Measurements from ENCODE around the gene GRIN1. TPM values are rescaled to one million over a fixed set of nuclear protein-coding genes. Genes with fewer than 3 reads are reported as not detected.
A peak's percentile ranks its signal among the peaks of the same experiment; 100 is the strongest.

The GRIN1 gene
- not detected for total RNA-seq

DNA sequence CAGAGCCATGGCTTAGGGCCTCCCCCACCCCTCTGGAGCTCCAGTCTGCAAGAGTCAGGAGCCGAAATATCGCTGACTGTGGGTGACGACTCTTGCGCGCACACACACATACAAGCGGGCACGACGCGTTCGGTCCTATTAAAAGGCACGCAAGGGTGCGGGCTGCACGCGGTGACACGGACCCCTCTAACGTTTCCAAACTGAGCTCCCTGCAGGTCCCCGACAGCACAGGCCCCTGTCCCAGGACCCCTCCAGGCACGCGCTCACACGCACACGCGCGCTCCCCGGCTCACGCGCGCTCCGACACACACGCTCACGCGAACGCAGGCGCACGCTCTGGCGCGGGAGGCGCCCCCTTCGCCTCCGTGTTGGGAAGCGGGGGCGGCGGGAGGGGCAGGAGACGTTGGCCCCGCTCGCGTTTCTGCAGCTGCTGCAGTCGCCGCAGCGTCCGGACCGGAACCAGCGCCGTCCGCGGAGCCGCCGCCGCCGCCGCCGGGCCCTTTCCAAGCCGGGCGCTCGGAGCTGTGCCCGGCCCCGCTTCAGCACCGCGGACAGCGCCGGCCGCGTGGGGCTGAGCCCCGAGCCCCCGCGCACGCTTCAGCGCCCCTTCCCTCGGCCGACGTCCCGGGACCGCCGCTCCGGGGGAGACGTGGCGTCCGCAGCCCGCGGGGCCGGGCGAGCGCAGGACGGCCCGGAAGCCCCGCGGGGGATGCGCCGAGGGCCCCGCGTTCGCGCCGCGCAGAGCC is at the start of gene GRIN1:
Gene GRIN1, plus strand, starts transcription at position 433 of the 746 bp plus-strand sequence. CDS start 333 bp downstream, outside the sequence.
- Mint-ChIP-seq H3K4me1 (peaks cover 8% of the 10 kb centered on the region), H3K27ac (no peak within 1 kb of the TSS), H3K9me3 (no peaks in the 10 kb centered on the region), H3K27me3 (peaks cover 58% of the 10 kb centered on the region), H3K36me3 (no peaks in the 10 kb centered on the region), H3K4me3 (no peak within 1 kb of the TSS)
- DNase-seq (peak; percentile 83), ATAC-seq (ENCODE audit: low read depth) (peak; percentile 80)
- POLR2A ChIA-PET, result no interaction called here

DNA sequence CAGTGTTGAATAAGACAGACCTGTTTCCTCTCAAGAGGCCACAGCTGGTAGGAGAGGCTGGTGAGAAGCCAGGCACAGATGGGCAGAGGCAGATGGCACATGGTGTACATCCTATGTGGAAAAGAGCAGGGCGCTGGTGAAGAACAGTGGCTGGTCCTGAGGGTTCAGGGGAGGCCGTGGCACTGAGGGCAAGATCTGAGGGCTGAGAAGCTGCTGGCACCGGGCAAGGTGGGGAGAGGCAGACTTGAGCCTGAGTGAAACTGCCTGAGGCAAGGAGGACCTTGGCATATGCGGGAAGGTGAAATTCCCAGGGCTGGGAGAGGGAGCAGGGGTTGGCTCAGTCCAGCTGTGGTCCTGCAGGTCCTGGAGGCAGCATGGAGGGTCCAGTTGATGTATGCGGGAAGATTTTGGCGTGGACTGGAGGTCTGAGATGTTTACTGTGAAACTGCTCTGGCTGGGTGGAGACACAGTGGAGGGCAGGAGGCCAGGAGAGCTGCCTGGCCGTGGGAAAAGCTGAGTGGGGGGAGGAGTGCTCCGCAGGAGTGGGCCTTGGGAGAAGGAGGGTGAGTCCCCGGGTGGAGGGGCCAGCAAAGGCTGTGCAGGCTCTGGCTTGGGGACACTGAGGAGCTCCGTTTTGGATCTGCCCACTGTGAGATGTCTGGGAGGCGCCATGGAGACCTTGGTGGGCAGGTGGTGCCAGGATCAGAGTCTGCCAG is 49.6 kb upstream of the GRIN1 start:
- no peaks in the 10 kb centered on the region for H3K27me3 Mint-ChIP-seq
- H3K36me3 Mint-ChIP-seq, result peaks cover 14% of the 10 kb centered on the region
- ATAC-seq (ENCODE audit: low read depth) (no peak), DNase-seq (no peak)
- H3K4me1 Mint-ChIP-seq, result peaks cover 24% of the 10 kb centered on the region
- H3K4me3 Mint-ChIP-seq, result no peak overlapping the region
- POLR2A ChIA-PET, result interaction anchor here (1.4 kb wide), 2 partner anchors 19 to 100 kb away, joined by 3 to 6 read pairs; partner anchors contain the start of gene SAPCD2
- no peaks in the 10 kb centered on the region for H3K9me3 Mint-ChIP-seq
- H3K27ac Mint-ChIP-seq, result no peak overlapping the region

DNA sequence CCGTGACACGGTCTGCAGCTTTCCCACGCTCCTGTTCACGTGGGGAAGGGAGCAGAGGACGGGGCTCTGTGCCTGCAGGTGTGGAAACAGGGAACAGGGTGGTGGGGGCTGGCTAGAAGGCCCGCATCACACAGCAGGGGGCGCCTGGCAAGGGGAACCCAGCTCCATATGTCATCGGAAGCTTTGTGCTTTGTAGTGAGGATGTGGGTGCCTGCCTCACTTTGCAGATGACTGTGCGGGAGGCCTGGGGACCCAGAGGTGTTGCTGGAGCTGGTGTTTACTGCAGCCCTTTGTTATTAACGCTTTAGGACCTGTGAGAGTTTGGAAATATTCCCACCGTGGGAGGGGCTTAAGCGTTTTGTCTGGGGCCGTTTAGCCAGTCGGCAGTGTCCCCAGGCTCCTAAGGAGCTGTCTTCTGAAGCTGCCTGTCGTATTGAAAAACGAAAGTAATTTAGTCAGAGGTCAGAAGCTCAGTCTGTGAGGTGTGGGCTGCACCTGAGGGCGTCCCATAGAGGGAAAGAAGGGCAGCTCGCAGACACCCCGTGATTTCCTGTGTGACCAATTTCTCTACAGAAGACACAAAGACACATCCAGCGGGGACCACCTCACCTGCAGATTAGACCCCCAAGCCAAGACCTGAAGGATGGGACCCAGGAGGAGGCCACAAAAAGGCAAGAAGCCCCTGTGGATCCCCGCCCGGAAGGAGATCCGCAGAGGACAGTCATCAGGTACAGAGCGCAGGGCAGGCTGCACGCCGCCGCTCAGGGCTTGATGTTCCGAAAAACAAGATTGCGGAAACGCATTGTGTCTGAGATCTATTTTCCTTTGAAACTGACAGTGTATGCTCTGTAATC is 43.1 kb upstream of the GRIN1 start:
- ATAC-seq (ENCODE audit: low read depth), result peak; percentile 99
- Mint-ChIP-seq H3K4me1 (peaks cover 16% of the 10 kb centered on the region), H3K36me3 (peaks cover 27% of the 10 kb centered on the region), H3K4me3 (peak overlapping the region; percentile 85), H3K27ac (peak overlapping the region; percentile 96), H3K9me3 (no peaks in the 10 kb centered on the region), H3K27me3 (no peaks in the 10 kb centered on the region)
- POLR2A ChIA-PET, result interaction anchor here (0.5 to 2.5 kb wide), 19 partner anchors 9 to 533 kb away, joined by 3 to 68 read pairs (median 8); partner anchors contain the start of genes ANAPC2, DPP7, MAN1B1 and RNF208
- DNase-seq, result peak; percentile 87

DNA sequence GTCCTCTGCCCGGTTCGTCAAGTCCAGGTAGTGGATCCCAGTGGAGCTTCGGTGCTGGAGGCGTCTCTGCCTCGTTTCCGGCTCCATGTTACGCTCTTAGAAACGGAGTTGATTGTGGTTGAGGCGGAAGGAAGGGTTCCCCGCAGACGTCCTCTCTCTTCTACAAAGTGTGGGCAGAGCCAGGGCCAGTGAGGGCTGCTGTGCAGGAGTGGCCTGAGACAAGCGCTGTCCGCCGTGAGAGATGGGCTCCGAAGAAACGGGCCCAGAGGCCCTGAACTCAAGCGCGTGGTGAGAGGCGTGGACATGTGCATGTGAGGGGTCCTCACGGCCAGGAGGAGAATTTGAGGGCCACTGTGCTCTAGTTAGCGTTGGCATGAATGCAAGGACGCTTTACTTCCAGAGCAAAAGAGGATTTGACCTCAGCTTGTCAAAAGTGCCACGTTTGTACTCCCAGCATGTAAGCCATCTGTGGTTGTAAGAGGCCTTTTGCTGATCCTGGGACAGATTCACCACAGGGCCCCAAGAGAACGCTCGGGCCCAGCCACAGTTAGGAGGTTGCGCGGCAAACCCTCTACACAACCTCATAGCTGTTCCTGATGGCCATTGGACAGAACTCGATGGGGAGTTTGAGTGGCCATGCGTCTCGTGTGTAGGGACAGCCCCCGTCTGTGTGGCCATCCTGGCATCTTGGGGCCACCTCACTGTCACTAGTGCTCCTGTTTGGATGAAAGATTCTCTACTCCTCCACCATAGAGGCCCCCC is 42.0 kb upstream of the GRIN1 start:
- no peak for ATAC-seq (ENCODE audit: low read depth)
- POLR2A ChIA-PET, result interaction anchor here (0.6 to 2.5 kb wide), 8 partner anchors 10 to 144 kb away, joined by 3 to 68 read pairs (median 14); partner anchors contain the start of genes DPP7, MAN1B1, RNF208 and RNF224
- Mint-ChIP-seq H3K27me3 (no peaks in the 10 kb centered on the region), H3K4me1 (peaks cover 13% of the 10 kb centered on the region), H3K27ac (peak overlapping the region; percentile 96), H3K9me3 (peaks cover 4% of the 10 kb centered on the region), H3K36me3 (peaks cover 25% of the 10 kb centered on the region), H3K4me3 (no peak overlapping the region)
- no peak for DNase-seq

DNA sequence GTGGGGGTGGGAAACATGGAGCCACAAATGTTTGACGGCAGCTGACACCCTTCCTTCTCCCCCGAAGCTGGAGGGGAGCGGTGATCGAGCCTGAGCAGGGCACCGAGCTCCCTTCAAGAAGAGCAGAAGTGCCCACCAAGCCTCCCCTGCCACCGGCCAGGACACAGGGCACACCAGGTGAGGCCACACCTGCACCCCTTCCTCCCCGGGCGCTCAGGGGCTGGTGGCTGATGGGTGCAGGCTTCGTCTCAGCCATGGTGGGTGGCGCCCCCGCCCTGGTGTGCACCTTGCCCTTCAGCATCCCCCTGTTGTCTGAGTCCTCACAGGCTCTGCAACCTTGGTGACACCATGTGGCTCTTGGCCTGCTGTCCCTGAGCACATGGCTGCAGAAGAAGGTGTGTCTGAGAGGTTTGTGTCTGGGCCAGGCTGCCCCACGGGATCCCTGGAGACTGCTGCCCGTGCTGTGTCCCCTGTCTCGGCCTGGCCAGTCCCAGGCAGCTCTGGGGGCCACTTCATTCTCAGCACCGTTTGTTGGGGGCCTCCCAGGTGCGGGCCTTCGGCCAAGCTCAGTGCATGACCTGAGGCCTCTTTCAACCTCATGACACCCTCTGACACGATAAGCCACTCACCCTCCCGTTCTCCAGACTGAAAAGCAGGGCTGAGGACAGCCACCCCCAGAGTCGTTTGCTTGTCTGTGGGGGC is 41.0 kb upstream of the GRIN1 start:
- peaks cover 4% of the 10 kb centered on the region for H3K9me3 Mint-ChIP-seq
- POLR2A ChIA-PET, result interaction anchor here (2.5 kb wide), 1 partner anchor 16 kb away, joined by 28 read pairs; the partner anchor contains the start of gene DPP7
- no peak for DNase-seq
- no peak overlapping the region for H3K4me3 Mint-ChIP-seq
- H3K4me1 Mint-ChIP-seq, result peaks cover 13% of the 10 kb centered on the region
- H3K27me3 Mint-ChIP-seq, result no peaks in the 10 kb centered on the region
- H3K36me3 Mint-ChIP-seq, result peaks cover 24% of the 10 kb centered on the region
- ATAC-seq (ENCODE audit: low read depth), result no peak
- H3K27ac Mint-ChIP-seq, result no peak overlapping the region

DNA sequence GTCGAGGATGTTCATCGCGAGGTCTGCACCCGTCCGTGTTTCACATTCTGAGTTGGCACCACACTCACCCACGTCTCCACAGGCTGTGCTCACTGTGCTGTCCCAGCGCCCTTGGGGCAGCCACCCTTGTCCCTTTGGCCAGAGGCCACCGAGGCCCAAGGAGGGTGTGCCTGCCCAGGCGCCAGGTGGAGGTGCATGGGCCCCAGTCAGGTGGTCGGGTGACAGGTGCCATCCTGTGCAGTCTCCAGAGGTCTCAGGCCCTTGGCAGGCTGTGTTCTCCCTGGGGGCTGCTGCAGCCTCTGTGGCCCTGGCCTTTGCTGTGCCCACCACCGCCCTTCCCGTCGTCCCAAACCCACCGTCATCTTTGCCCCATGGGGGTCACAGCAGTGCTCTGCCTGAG is 39.7 kb upstream of the GRIN1 start:
- Mint-ChIP-seq H3K27me3 (no peaks in the 10 kb centered on the region), H3K36me3 (peaks cover 22% of the 10 kb centered on the region), H3K27ac (no peak overlapping the region), H3K9me3 (peaks cover 6% of the 10 kb centered on the region), H3K4me3 (no peak overlapping the region), H3K4me1 (peaks cover 12% of the 10 kb centered on the region)
- DNase-seq (no peak), ATAC-seq (ENCODE audit: low read depth) (no peak)
- POLR2A ChIA-PET, result no interaction called here

DNA sequence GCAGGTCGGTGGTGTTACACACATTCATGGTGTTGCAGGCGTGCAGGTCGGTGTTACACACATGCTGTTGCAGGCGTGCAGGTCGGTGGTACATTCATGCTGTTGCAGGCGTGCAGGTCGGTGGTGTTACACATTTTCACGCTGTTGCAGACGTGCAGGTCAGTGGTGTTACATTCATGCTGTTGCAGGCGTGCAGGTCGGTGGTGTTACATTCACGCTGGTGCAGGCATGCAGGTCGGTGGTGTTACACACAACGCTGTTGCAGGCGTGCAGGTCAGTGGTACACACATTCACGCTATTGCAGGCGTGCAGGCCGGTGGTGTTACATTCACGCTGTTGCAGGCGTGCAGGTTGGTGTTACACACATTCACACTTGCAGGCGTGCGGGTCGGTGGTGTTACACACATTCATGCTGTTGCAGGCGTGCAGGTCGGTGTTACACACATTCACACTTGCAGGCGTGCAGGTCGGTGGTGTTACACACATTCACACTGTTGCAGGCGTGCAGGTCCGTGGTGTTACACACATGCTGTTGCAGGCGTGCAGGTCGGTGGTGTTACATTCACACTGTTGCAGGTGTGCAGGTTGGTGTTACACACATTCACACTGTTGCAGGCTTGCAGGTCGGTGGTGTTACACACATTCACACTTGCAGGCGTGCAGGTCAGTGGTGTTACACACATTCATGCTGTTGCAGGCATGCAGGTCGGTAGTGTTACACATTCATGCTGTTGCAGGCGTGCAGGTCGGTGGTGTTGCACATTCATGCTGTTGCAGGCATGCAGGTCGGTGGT is 35.6 kb upstream of the GRIN1 start:
- POLR2A ChIA-PET, result no interaction called here
- Mint-ChIP-seq H3K27me3 (no peaks in the 10 kb centered on the region), H3K4me3 (no peak overlapping the region), H3K4me1 (no peaks in the 10 kb centered on the region), H3K27ac (no peak overlapping the region), H3K36me3 (peaks cover 18% of the 10 kb centered on the region), H3K9me3 (peaks cover 6% of the 10 kb centered on the region)
- ATAC-seq (ENCODE audit: low read depth), result no peak
- no peak for DNase-seq

DNA sequence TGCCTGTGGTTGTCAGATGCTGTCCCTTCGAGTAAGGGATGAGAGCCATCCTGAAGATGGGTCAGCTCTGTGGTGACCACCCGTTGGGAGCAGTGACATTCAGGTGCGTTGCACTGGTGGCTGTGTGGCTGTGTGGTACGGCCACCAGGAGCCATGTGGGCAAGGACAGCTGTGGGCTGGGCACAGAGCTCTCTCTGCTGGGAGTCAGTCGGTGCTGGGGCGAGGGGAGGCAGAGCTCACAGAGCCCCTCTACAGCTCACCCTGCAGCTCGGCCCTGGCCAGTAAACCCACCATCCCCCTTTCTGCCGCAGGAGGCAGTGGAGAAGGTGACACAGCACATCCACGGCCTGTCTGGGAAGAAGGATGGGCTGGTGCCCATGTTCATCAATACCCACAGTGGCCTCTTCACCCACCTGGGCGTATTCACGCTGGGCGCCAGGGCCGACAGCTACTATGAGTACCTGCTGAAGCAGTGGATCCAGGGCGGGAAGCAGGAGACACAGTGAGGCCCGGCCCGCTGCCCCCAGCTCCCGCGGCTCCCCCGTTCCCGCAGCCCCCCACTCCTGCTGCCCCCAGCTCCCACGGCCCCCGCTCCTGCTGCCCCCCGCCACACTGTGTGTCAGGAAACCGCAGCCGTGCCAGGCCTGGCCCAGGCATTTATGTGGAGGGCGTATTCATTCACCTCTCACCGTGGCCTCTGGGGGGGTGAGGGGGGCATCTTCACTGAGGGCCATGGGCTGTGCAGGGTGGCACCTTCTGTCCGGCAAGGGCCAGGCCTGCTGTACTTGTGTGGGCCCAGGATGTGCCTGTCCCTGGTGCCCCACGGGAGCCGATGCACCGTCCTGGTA is 32.9 kb upstream of the GRIN1 start:
- H3K4me1 Mint-ChIP-seq, result no peaks in the 10 kb centered on the region
- H3K4me3 Mint-ChIP-seq, result no peak overlapping the region
- H3K27me3 Mint-ChIP-seq, result no peaks in the 10 kb centered on the region
- DNase-seq (no peak), ATAC-seq (ENCODE audit: low read depth) (no peak)
- POLR2A ChIA-PET, result interaction anchor here (0.8 kb wide), 1 partner anchor 10 kb away, joined by 3 read pairs; no protein-coding TSS in a partner anchor
- H3K9me3 Mint-ChIP-seq, result peaks cover 6% of the 10 kb centered on the region
- H3K27ac Mint-ChIP-seq, result no peak overlapping the region
- peaks cover 7% of the 10 kb centered on the region for H3K36me3 Mint-ChIP-seq

DNA sequence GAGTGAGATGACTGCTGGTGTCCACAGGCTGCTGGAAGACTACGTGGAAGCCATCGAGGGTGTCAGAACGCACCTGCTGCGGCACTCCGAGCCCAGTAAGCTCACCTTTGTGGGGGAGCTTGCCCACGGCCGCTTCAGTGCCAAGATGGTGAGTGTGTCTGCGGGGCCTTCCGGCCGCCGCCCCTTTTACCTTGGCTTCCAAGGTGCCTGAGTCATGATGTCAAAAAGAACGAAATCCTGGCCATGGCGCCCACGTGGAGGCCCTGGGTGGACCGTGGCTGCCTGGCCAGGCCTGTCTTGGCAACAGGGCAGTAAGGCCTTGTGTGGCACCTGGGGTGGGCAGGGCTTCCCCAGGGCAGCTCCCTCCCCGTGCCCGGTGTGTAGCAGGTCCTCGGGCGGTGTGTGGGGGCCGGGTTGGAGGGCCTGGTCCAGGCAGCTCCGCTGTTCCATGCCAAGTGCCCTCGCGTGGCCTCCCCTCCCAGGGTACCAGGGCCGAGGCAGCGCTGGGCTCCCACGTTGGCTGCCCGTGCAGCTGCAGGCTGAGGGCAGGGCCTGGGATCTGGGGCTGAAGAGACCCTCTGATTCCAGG is 32.2 kb upstream of the GRIN1 start:
- Mint-ChIP-seq H3K4me1 (no peaks in the 10 kb centered on the region), H3K27me3 (no peaks in the 10 kb centered on the region), H3K9me3 (peaks cover 1% of the 10 kb centered on the region), H3K27ac (no peak overlapping the region), H3K4me3 (no peak overlapping the region), H3K36me3 (peaks cover 7% of the 10 kb centered on the region)
- no peak for DNase-seq
- POLR2A ChIA-PET, result interaction anchor here (1.6 kb wide), 1 partner anchor 11 kb away, joined by 7 read pairs; no protein-coding TSS in a partner anchor
- no peak for ATAC-seq (ENCODE audit: low read depth)

DNA sequence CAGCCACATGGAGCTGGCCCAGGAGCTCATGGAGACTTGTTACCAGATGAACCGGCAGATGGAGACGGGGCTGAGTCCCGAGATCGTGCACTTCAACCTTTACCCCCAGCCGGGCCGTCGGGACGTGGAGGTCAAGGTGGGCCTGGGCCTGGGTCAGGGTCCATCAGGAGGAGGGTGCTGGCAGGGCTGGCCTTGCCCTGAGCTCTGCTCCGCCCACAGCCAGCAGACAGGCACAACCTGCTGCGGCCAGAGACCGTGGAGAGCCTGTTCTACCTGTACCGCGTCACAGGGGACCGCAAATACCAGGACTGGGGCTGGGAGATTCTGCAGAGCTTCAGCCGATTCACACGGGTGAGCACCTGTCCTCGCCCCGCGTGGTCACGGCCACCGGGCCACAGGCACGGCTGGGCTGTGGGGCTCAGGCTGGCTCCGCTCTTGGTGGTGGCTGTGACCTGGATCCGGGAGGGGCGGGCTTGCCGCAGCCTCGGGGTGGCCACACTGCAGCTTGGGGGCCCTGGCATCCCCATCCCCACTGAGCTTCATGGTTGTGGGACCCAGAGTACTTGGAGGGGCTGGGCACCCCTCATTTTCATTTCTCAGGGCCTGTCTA is 31.5 kb upstream of the GRIN1 start:
- Mint-ChIP-seq H3K4me1 (no peaks in the 10 kb centered on the region), H3K36me3 (peaks cover 7% of the 10 kb centered on the region), H3K27ac (no peak overlapping the region), H3K4me3 (no peak overlapping the region), H3K27me3 (no peaks in the 10 kb centered on the region), H3K9me3 (peaks cover 1% of the 10 kb centered on the region)
- ATAC-seq (ENCODE audit: low read depth) (no peak), DNase-seq (no peak)
- POLR2A ChIA-PET, result interaction anchor here (1.6 kb wide), 2 partner anchors 12 to 21 kb away, joined by 4 to 7 read pairs; partner anchors contain the start of gene MAN1B1
